Measurements from ENCODE around the gene GPRASP2. TPM values are rescaled to one million over a fixed set of nuclear protein-coding genes. Genes with fewer than 3 reads are reported as not detected.

Gene GPRASP2
- polyA plus RNA-seq, 3 donors = 0.23 to 0.66 (median 0.48) TPM

DNA sequence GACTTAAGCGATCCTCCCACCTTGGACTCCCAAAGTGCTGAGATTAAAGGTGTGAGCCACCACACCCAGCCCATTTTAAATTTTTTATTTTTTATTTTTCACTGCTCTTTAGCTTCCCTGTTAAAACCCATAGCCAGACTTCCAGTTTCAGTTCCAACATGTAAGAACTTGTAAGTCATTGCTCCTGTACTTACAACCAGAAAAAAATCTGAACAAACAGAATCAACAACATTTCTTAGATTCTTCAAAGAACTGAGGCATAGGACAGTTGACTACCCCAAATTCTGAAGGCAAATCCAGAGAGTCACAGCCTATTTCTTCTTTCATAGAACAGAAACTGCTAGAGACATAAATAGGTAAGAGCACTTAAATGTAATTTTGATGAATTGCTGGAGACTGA is 16.4 kb downstream of the GPRASP2 start:
- H3K27ac ChIP-seq (ENCODE audit: low read depth in 1 of 2, low read length in 2 of 2) = no peak overlapping the region
- H3K36me3 ChIP-seq (replicated peaks in 1 of 2; ENCODE audit: control insufficient read depth in 1 of 2, insufficient read depth in 2 of 2, low read length in 2 of 2) = no peaks in the 10 kb centered on the region
- no peak overlapping the region for H3K9ac ChIP-seq (ENCODE audit: insufficient read depth, low read length, poor library complexity, severe bottlenecking)
- no peaks in the 10 kb centered on the region for H3K27me3 ChIP-seq (ENCODE audit: control insufficient read depth in 2 of 2, insufficient read depth in 2 of 2, low read length in 2 of 2)
- Mint-ChIP-seq H3K4me1 (no peaks in the 10 kb centered on the region), H3K27ac (no peak overlapping the region), H3K9me3 (no peaks in the 10 kb centered on the region), H3K27me3 (ENCODE audit: low read depth in 3 of 3) (peaks cover 0 to 4% (median 1%) of the 10 kb centered on the region in 3 donors), H3K36me3 (no peaks in the 10 kb centered on the region), H3K4me3 (no peak overlapping the region)
- intact Hi-C loops (cut with micrococcal nuclease) = no loop called here
- no peak for DNase-seq
- TF ChIP-seq, protein P1, sequence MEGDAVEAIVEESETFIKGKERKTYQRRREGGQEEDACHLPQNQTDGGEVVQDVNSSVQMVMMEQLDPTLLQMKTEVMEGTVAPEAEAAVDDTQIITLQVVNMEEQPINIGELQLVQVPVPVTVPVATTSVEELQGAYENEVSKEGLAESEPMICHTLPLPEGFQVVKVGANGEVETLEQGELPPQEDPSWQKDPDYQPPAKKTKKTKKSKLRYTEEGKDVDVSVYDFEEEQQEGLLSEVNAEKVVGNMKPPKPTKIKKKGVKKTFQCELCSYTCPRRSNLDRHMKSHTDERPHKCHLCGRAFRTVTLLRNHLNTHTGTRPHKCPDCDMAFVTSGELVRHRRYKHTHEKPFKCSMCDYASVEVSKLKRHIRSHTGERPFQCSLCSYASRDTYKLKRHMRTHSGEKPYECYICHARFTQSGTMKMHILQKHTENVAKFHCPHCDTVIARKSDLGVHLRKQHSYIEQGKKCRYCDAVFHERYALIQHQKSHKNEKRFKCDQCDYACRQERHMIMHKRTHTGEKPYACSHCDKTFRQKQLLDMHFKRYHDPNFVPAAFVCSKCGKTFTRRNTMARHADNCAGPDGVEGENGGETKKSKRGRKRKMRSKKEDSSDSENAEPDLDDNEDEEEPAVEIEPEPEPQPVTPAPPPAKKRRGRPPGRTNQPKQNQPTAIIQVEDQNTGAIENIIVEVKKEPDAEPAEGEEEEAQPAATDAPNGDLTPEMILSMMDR (IDR thresholded peaks at IDR 0.05) = no peak
- H2AFZ ChIP-seq (ENCODE audit: insufficient read depth, low read depth, low read length, poor library complexity, severe bottlenecking) = no peak overlapping the region
- no peaks in the 10 kb centered on the region for H3K79me2 ChIP-seq (ENCODE audit: insufficient read depth, low read length)
- no peak overlapping the region for H3K4me2 ChIP-seq (replicated peaks; ENCODE audit: extremely low read depth, low read length, poor library complexity, severe bottlenecking)
- no peaks in the 10 kb centered on the region for H3K4me1 ChIP-seq (ENCODE audit: control insufficient read depth in 1 of 2, insufficient read depth in 2 of 2, low read length in 2 of 2)
- H4K20me1 ChIP-seq (ENCODE audit: insufficient read depth, low read length) = no peaks in the 10 kb centered on the region
- no peaks in the 10 kb centered on the region for H3K9me3 ChIP-seq (replicated peaks in 1 of 2; ENCODE audit: control insufficient read depth in 1 of 2, insufficient read depth in 1 of 2, low read length in 2 of 2)
- no peak overlapping the region for H3K4me3 ChIP-seq (replicated peaks in 1 of 3; ENCODE audit: low read depth in 2 of 3, low read length in 3 of 3)
- WGBS (ENCODE audit: insufficient coverage) = no CpG with 5 or more reads among the region's 1 CpG

GRCh38 chrX:102739657-102740056 is 27.4 kb downstream of the GPRASP2 start:
- Histone ChIP-seq H3K36me3 (replicated peaks in 1 of 2; ENCODE audit: control insufficient read depth in 1 of 2, insufficient read depth in 2 of 2, low read length in 2 of 2) (no peaks in the 10 kb centered on the region), H2AFZ (ENCODE audit: insufficient read depth, low read depth, low read length, poor library complexity, severe bottlenecking) (no peak overlapping the region), H3K4me1 (ENCODE audit: control insufficient read depth in 1 of 2, insufficient read depth in 2 of 2, low read length in 2 of 2) (no peaks in the 10 kb centered on the region), H4K20me1 (ENCODE audit: insufficient read depth, low read length) (no peaks in the 10 kb centered on the region), H3K79me2 (ENCODE audit: insufficient read depth, low read length) (no peaks in the 10 kb centered on the region), H3K27ac (ENCODE audit: low read depth in 1 of 2, low read length in 2 of 2) (no peak overlapping the region), H3K9ac (ENCODE audit: insufficient read depth, low read length, poor library complexity, severe bottlenecking) (no peak overlapping the region), H3K9me3 (replicated peaks in 1 of 2; ENCODE audit: control insufficient read depth in 1 of 2, insufficient read depth in 1 of 2, low read length in 2 of 2) (no peaks in the 10 kb centered on the region), H3K27me3 (ENCODE audit: control insufficient read depth in 2 of 2, insufficient read depth in 2 of 2, low read length in 2 of 2) (no peaks in the 10 kb centered on the region), H3K4me2 (replicated peaks; ENCODE audit: extremely low read depth, low read length, poor library complexity, severe bottlenecking) (no peak overlapping the region), H3K4me3 (replicated peaks in 1 of 3; ENCODE audit: low read depth in 2 of 3, low read length in 3 of 3) (no peak overlapping the region)
- Mint-ChIP-seq H3K4me1 (no peaks in the 10 kb centered on the region), H3K4me3 (no peak overlapping the region), H3K36me3 (no peaks in the 10 kb centered on the region), H3K9me3 (no peaks in the 10 kb centered on the region), H3K27me3 (ENCODE audit: low read depth in 3 of 3) (peaks cover 0 to 6% (median 0%) of the 10 kb centered on the region in 3 donors), H3K27ac (no peak overlapping the region)
- TF ChIP-seq, protein P1 (IDR thresholded peaks at IDR 0.05) = no peak
- 90% methylated on average over 4 of the region's 7 CpGs for WGBS (ENCODE audit: insufficient coverage)
- no peak for DNase-seq
- intact Hi-C loops (cut with micrococcal nuclease) = no loop called here

Data from CD14-positive monocyte (primary cell).